ENCODE results near the gene ANKRD55.
"Not testable (repeated sequence)": the region's sequence is repeated elsewhere in the genome, so short reads cannot be mapped to it uniquely, and the experiment has no call there.

Gene ANKRD55

GRCh38 chr5:56100439-56101176 lies 132.5 kb downstream of the ANKRD55 start:
- DNase-seq = no peak

- DNase-seq = no peak
Observed at GRCh38 chr5:56099346-56099745, 133.8 kb downstream of the ANKRD55 start.

- DNase-seq = no peak
Observed at GRCh38 chr5:56097055-56097454, 136.1 kb downstream of the ANKRD55 start.

- DNase-seq = no peak
Observed at GRCh38 chr5:56095579-56096102, 137.5 kb downstream of the ANKRD55 start.

GRCh38 chr5:56094579-56095361 lies 138.4 kb downstream of the ANKRD55 start:
- DNase-seq = no peak

GRCh38 chr5:56093970-56094369 lies 139.2 kb downstream of the ANKRD55 start:
- no peak for DNase-seq

GRCh38 chr5:56092115-56092514 lies 141.0 kb downstream of the ANKRD55 start:
- no peak for DNase-seq

GRCh38 chr5:56091664-56092063 lies 141.5 kb downstream of the ANKRD55 start:
- no peak for DNase-seq

- no peak for DNase-seq
Observed at GRCh38 chr5:56090793-56091460, 142.2 kb downstream of the ANKRD55 start.

- DNase-seq = no peak
Observed at GRCh38 chr5:56088967-56089829, 143.9 kb downstream of the ANKRD55 start.

- DNase-seq = no peak
Observed at GRCh38 chr5:56088431-56088949, 144.6 kb downstream of the ANKRD55 start.

- DNase-seq = no peak
Observed at GRCh38 chr5:56085193-56085592, 147.9 kb downstream of the ANKRD55 start.

GRCh38 chr5:56083286-56083854 lies 149.8 kb downstream of the ANKRD55 start:
- no peak for DNase-seq

- DNase-seq = not testable (repeated sequence)
Observed at GRCh38 chr5:56081053-56081642, 152.0 kb downstream of the ANKRD55 start.

GRCh38 chr5:56080375-56081052 lies 152.6 kb downstream of the ANKRD55 start:
- DNase-seq = no peak

- DNase-seq = not testable (repeated sequence)
Observed at GRCh38 chr5:56079157-56079500, 154.0 kb downstream of the ANKRD55 start.

- no peak for DNase-seq
Observed at GRCh38 chr5:56078278-56079156, 154.6 kb downstream of the ANKRD55 start.

- DNase-seq = no peak
Observed at GRCh38 chr5:56077796-56078233, 155.3 kb downstream of the ANKRD55 start.

GRCh38 chr5:56076486-56076885 lies 156.6 kb downstream of the ANKRD55 start:
- no peak for DNase-seq

- no peak for DNase-seq
Observed at GRCh38 chr5:56075361-56075760, 157.8 kb downstream of the ANKRD55 start.

Measured in right forelimb (tissue), 1 donor.